GM06990 (cell line): ENCODE measurements around the gene H3-3A.

ENCODE experiments used
- DNase-seq: peaks from one replicate; pipeline ENCODE4 v3.0.0-alpha.2; 2011; ENCODE audit not compliant: insufficient read length; ENCODE audit errors: extremely low read depth
- H3K27me3 ChIP-seq: replicated peaks from 2 replicates; pipeline ENCODE4 v1.6.0; 2011; ENCODE audit warnings: low read length; ENCODE audit not compliant: control insufficient read depth, insufficient read depth
- H3K36me3 ChIP-seq: 2 replicates; pipeline ENCODE4 v1.5.1; 2011; ENCODE audit warnings: low read length; ENCODE audit not compliant: control insufficient read depth, insufficient read depth
- H3K4me3 ChIP-seq: replicated peaks from 2 replicates; pipeline ENCODE4 v1.5.1; 2011; ENCODE audit warnings: low read depth, mild to moderate bottlenecking, control low read depth, low read length
- TF ChIP-seq, protein P1 (sequence below): IDR thresholded peaks from 2 replicates; pipeline ENCODE4 v1.5.1; 2011; ENCODE audit warnings: low read length, control low read depth, mild to moderate bottlenecking, inconsistent platforms; ENCODE audit not compliant: insufficient read depth, poor library complexity, severe bottlenecking

Gene H3-3A

DNA sequence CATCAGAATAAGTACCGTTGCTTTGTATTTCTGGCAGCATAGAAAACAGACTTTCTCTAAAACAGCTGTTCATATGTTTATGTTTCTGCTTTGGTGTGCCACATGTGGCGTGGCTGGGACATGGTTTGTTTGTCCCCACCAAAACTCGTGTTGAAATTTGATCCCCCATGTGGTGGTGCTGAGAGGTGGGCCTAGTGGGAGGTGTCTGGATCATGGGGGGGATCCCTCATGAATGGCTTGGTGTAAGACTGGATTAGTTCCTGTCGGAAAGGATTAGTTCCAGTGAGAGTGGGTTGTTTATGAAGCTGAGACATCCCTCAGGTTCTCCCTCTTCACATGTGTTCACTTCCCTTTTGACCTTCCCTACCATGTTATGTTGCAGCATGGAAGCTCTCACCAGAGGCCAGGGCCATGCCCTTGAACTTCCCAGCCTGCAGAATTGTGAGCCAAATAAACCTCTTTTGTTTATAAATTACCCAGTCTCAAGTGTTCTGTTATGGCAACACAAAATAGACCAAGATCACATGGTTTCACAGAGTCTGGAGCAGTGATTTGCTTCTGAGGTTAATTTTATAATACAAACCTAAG lies 17.9 kb upstream of the H3-3A start:
- Histone ChIP-seq H3K4me3 (no peak overlapping the region), H3K27me3 (no peaks in the 10 kb centered on the region), H3K36me3 (no peaks in the 10 kb centered on the region)
- no peak for DNase-seq
- TF ChIP-seq, protein P1, sequence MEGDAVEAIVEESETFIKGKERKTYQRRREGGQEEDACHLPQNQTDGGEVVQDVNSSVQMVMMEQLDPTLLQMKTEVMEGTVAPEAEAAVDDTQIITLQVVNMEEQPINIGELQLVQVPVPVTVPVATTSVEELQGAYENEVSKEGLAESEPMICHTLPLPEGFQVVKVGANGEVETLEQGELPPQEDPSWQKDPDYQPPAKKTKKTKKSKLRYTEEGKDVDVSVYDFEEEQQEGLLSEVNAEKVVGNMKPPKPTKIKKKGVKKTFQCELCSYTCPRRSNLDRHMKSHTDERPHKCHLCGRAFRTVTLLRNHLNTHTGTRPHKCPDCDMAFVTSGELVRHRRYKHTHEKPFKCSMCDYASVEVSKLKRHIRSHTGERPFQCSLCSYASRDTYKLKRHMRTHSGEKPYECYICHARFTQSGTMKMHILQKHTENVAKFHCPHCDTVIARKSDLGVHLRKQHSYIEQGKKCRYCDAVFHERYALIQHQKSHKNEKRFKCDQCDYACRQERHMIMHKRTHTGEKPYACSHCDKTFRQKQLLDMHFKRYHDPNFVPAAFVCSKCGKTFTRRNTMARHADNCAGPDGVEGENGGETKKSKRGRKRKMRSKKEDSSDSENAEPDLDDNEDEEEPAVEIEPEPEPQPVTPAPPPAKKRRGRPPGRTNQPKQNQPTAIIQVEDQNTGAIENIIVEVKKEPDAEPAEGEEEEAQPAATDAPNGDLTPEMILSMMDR, result no peak

DNA sequence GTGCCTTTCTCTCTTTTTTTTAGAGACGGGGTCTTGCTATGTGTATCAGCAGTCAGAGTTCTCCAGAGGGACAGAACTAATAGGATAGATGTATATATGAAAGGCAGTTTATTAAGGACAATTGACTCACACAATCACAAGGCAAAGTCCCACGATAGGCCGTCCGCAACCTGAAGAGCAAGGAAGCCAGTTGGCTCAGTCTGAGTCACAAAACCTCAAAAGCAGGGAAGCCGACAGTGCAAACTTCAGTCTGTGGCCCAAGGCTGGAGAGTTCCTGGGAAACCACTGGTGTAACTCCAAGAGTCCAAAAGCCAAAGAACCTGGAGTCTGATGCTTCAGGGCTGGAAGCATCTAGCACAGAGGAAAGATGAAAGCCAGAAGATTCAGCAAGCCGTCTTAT lies 16.3 kb upstream of the H3-3A start:
- Histone ChIP-seq H3K36me3 (no peaks in the 10 kb centered on the region), H3K27me3 (no peaks in the 10 kb centered on the region), H3K4me3 (no peak overlapping the region)
- TF ChIP-seq, protein P1, result no peak
- DNase-seq, result no peak

DNA sequence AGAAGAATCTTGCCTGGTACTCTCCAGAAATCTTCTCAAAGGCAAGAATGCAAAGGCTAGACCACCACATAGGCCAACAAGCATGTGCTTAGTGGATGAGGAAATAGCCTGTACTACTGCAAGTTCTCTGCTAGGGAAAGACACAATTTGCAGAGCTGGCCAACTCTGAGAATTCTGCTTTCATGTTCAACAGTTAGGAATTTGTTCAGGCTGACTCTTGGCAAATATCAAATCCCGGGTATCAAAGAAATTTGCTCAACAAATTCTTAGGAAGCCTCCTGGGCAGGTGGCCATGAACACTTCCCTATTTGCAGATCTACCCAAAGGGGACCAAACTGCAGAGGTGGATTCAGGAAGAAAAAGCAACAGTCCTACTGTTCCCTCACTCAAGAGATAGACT lies 15.0 kb upstream of the H3-3A start:
- TF ChIP-seq, protein P1, result no peak
- Histone ChIP-seq H3K36me3 (no peaks in the 10 kb centered on the region), H3K27me3 (no peaks in the 10 kb centered on the region), H3K4me3 (no peak overlapping the region)
- DNase-seq, result no peak

DNA sequence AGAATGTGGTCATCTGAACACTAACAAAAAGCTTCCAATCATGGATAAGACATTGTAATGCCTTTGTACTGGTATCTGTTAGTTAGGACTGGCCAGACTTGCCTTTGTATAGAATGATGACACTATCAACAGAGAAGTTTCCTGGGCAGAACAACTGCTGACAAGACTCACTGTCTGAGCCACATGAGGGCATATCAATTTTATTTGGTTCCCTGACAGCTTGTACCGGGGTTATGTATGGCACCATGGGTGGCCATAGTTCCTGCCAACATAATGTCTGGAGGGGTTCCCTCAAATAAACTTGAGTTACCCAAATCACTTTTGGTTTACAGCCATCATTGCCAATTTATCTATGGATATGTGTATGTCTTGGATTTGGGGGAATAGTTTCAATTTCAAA lies 13.6 kb upstream of the H3-3A start:
- no peaks in the 10 kb centered on the region for H3K27me3 ChIP-seq
- TF ChIP-seq, protein P1, result no peak

DNA sequence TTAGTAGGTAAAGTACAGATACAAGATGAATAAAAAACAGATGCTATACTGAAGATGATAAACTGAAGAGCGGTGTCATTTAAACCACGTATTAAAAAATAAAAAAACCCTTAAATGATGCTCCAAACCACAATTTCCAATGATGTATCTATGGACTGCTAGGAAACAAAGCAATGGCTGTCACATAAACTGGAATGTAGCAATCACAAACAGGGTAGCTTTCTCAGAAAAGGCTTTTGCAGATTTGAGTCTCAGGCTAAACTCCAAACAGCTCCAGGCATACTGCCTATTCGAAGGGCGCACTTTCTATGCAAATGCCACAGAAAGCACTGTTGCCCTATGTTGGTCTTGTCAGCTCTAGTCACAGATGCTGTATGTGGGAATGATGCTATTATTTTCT lies 12.4 kb upstream of the H3-3A start:
- TF ChIP-seq, protein P1, result no peak
- no peak for DNase-seq
- Histone ChIP-seq H3K4me3 (no peak overlapping the region), H3K36me3 (no peaks in the 10 kb centered on the region), H3K27me3 (no peaks in the 10 kb centered on the region)

More for the DNA sequence above, 13.6 kb upstream of the H3-3A start:
- Histone ChIP-seq H3K4me3 (no peak overlapping the region), H3K36me3 (no peaks in the 10 kb centered on the region)
- no peak for DNase-seq

DNA sequence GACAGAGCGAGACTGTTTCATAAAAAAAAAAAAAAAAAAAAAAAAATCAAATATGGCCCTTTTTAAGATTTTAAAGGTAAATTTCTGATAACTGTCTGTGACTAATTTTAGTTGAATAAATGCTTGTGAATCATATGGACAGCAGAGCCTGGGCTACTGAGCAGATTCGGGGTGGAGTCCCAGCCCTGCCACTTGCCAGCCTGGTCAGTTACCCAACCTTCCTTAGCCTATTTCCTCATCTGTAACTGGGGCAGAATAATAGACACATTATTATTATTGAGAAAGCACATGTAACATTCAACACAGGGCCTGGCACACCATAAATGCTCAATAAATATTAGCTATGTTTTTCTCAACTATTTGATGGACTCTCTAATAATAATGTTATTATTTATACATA lies 11.2 kb upstream of the H3-3A start:
- H3K27me3 ChIP-seq, result no peaks in the 10 kb centered on the region
- no peak for DNase-seq
- TF ChIP-seq, protein P1, result no peak

More for the DNA sequence above, 11.2 kb upstream of the H3-3A start:
- H3K36me3 ChIP-seq, result no peaks in the 10 kb centered on the region
- H3K4me3 ChIP-seq, result no peak overlapping the region
